Raji (cell line): ENCODE data around the gene NPEPL1.

Experiments
- POLR2A ChIP-seq: IDR thresholded peaks from 2 replicates; pipeline ENCODE4 v1.6.1; 2011; ENCODE audit warnings: low read depth, low read length, control low read depth; ENCODE audit not compliant: insufficient read depth

NPEPL1 gene

GRCh38 chr20:58747211-58747610 lies 54.6 kb downstream of the NPEPL1 start:
- TF ChIP-seq POLR2A: no peak

GRCh38 chr20:58748618-58749017 lies 56.0 kb downstream of the NPEPL1 start:
- no peak for TF ChIP-seq POLR2A

GRCh38 chr20:58749098-58749769 lies 56.6 kb downstream of the NPEPL1 start:
- no peak for TF ChIP-seq POLR2A

GRCh38 chr20:58749979-58750378 lies 57.4 kb downstream of the NPEPL1 start:
- no peak for TF ChIP-seq POLR2A

- TF ChIP-seq POLR2A: no peak
These were observed 59.4 kb downstream of the NPEPL1 start for GRCh38 chr20:58751979-58752378.

GRCh38 chr20:58752565-58752964 lies 60.0 kb downstream of the NPEPL1 start:
- no peak for TF ChIP-seq POLR2A

GRCh38 chr20:58753267-58753921 lies 60.8 kb downstream of the NPEPL1 start:
- no peak for TF ChIP-seq POLR2A

- no peak for TF ChIP-seq POLR2A
These were observed 61.4 kb downstream of the NPEPL1 start for GRCh38 chr20:58753922-58754551.

- TF ChIP-seq POLR2A: no peak
These were observed 62.0 kb downstream of the NPEPL1 start for GRCh38 chr20:58754584-58754983.

- TF ChIP-seq POLR2A: no peak
These were observed 62.6 kb downstream of the NPEPL1 start for GRCh38 chr20:58755062-58755697.

- no peak for TF ChIP-seq POLR2A
These were observed 63.3 kb downstream of the NPEPL1 start for GRCh38 chr20:58755766-58756449.

- TF ChIP-seq POLR2A: no peak
These were observed 63.8 kb downstream of the NPEPL1 start for GRCh38 chr20:58756450-58756775.

- TF ChIP-seq POLR2A: no peak
These were observed 67.3 kb downstream of the NPEPL1 start for GRCh38 chr20:58759947-58760346.

GRCh38 chr20:58760856-58761255 lies 68.3 kb downstream of the NPEPL1 start:
- no peak for TF ChIP-seq POLR2A

GRCh38 chr20:58762120-58762519 lies 69.5 kb downstream of the NPEPL1 start:
- TF ChIP-seq POLR2A: no peak
